Pancreas (tissue), 10 donors: ENCODE measurements around the gene CAPN2. TPM values are rescaled to one million over a fixed set of nuclear protein-coding genes. Genes with fewer than 3 reads are reported as not detected.

Source experiments
- ATAC-seq, 4 donors: fragments of 200-7000 bp; cut with Tn5 transposase; one replicate each; pipeline versions ENCODE4 v1.8.0 to v1.9.1; 2020; ENCODE audit warnings: mild to moderate bottlenecking in 4 of 4, moderate library complexity in 4 of 4
- DNase-seq, 6 donors: peaks; one replicate each; pipeline ENCODE4 v3.0.0-alpha.2; 2020
- FAIRE-seq: peaks from 2 replicates; lab custom pipeline; 2012; peaks lifted over from hg19 to GRCh38; lab: Jason Lieb, UNC
- H3K27ac ChIP-seq, 4 donors: fragments of 200-600 bp; sonication (generic); 1 replicate in 3 of 4; 2 replicates in 1 of 4; pipeline versions ENCODE4 v1.5.0 to v1.8.0; 2020
- H3K27me3 ChIP-seq, 4 donors: fragments of 200-600 bp; one replicate each; pipeline ENCODE4 v1.8.0; 2021
- H3K36me3 ChIP-seq, 3 donors: fragments of 200-600 bp; sonication (generic) in 1 of 3; one replicate each; pipeline versions ENCODE4 v1.5.0 to v1.8.0; 2020 to 2021
- H3K4me1 ChIP-seq, 3 donors: fragments of 200-600 bp; one replicate each; pipeline ENCODE4 v1.8.0; 2021
- H3K4me3 ChIP-seq, 4 donors: fragments of 200-600 bp; sonication (generic) in 2 of 4; one replicate each; pipeline versions ENCODE4 v1.5.0 to v1.8.0; 2020 to 2021
- H3K9me3 ChIP-seq, 4 donors: fragments of 200-600 bp; one replicate each; pipeline ENCODE4 v1.8.0; 2021
- WGBS, 2 donors: extraction: QIAGEN DNeasy Blood & Tissue Kit; methylation state at CpG; one replicate each; pipeline ENCODE4 v1.1.7; 2013; 5-methylcytosine and 5-hydroxymethylcytosine counted together
- intact Hi-C, 3 donors: fragments of 100-400 bp; cut with DNase I; formaldehyde crosslinking; loops; one replicate each; pipeline versions ENCODE4 v1.11.1 to v1.14.2; 2022
- polyA plus RNA-seq, 2 donors: library from polyadenylated mRNA; stranded (reverse); fragments of 200-250 nt; gene quantifications; one replicate each; pipeline ENCODE4 v1.2.3, GENCODE V29; 2013
- total RNA-seq, 6 donors: library from RNA; stranded (reverse); fragmentation: NEBNext Ultra II Directional in 4 of 6; extraction: Animal tissue kit (Norgen Biotek cat#: 25700) in 4 of 6; gene quantifications; one replicate each; pipeline versions ENCODE4 v1.2.1 to v1.2.4, GENCODE V29; 2021 to 2023
- TF ChIP-seq, protein P1 (sequence below), 4 donors: fragments of 200-600 bp; sonication (generic) in 3 of 4; IDR thresholded peaks; one replicate each; pipeline versions ENCODE4 v1.5.0 to v1.8.0; 2021; ENCODE audit warnings: antibody characterized with exemption in 4 of 4
- donor health status: healthy with polysubstance abuse.
- donor health status: DM: no; HTN: no; CAD: no; lungs with moderate emphysema.
- donor health status: DM: no; HTN: no; CAD: no.
- donor health status: control.
- donor health status: control.
- donor health status: Bipolar disorder and iron deficiency.
- donor health status: DM: yes; HTN: yes; CAD: no.
- donor health status: DM: no; HTN: no; CAD: no.
- donor health status: DM: no; HTN: no; CAD: no.
- donor health status: DM: yes; HTN: yes; CAD: no.

Gene CAPN2
- total and polyA plus RNA-seq, 8 donors = 48.2 to 90.0 (median 55.7) TPM

DNA sequence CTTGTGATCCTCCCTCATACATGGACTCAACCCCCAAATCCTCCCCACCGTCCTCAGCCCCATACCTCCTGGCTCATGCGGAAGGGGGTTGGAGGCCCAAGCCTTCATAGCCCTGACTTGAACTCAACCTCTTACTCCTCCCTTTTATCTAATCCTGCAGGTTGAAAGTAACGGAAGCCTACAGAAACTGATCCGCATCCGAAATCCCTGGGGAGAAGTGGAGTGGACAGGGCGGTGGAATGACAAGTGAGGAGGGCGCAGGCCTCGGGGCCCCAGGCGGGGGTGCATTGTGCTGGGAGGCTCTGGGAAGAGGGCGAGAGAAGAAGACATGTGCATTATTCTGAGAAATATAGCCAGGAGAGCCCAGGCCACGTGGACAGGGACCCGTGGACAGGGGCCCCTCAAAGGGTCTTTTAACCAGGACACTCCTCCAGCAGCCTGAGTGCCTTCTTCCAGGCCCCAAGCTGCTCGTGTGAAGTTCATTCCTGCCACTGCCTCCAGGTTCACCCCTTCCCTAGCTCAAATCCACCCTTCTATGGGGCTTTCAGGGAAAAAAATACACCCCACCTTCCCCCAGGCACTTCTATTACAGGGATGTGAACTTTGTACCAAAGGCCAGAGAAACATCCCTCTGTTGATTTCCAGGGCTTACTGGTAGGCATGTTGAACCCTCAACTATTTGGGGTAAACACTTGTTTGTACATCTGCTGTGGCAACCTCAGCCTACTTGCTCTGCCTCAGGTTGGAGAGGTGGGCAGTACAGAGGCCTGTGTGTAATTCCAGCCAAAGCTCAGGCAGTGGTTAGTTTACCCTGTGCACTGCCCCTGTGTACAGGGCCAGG lies 38.6 kb downstream of the CAPN2 start:
- Histone ChIP-seq H3K27ac (no peak overlapping the region), H3K4me3 (no peak overlapping the region), H3K4me1 (peaks cover 0 to 7% (median 0%) of the 10 kb centered on the region in 3 donors), H3K9me3 (no peaks in the 10 kb centered on the region), H3K36me3 (peaks cover 0 to 66% (median 25%) of the 10 kb centered on the region in 3 donors), H3K27me3 (no peaks in the 10 kb centered on the region)
- 84 to 95% methylated on average over 13 of the region's 13 CpGs for WGBS, 2 donors
- TF ChIP-seq, protein P1, sequence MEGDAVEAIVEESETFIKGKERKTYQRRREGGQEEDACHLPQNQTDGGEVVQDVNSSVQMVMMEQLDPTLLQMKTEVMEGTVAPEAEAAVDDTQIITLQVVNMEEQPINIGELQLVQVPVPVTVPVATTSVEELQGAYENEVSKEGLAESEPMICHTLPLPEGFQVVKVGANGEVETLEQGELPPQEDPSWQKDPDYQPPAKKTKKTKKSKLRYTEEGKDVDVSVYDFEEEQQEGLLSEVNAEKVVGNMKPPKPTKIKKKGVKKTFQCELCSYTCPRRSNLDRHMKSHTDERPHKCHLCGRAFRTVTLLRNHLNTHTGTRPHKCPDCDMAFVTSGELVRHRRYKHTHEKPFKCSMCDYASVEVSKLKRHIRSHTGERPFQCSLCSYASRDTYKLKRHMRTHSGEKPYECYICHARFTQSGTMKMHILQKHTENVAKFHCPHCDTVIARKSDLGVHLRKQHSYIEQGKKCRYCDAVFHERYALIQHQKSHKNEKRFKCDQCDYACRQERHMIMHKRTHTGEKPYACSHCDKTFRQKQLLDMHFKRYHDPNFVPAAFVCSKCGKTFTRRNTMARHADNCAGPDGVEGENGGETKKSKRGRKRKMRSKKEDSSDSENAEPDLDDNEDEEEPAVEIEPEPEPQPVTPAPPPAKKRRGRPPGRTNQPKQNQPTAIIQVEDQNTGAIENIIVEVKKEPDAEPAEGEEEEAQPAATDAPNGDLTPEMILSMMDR (IDR thresholded peaks at IDR 0.05) = no peak
- no peak for ATAC-seq
- DNase-seq = no peak
- FAIRE-seq = no peak
- intact Hi-C loops = no loop called here

DNA sequence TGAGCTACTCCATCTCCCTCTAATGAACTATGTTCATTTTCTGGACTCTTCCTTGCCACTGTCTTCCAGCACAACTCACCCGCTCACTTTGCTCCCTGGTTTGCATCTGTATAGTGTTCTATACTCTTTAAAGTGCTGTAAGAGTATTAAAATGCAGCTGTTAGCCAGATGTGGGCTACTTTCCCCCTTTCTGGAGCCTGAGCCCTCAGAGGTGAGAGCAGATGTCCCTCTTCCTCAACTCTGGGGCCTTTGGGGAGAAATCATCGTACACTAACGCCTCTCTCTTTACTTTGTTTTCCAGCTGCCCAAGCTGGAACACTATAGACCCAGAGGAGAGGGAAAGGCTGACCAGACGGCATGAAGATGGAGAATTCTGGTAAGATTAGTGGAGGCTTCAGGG lies 39.4 kb downstream of the CAPN2 start:
- TF ChIP-seq, protein P1 (IDR thresholded peaks at IDR 0.05) = no peak
- ATAC-seq = no peak
- Histone ChIP-seq H3K36me3 (peaks cover 0 to 73% (median 25%) of the 10 kb centered on the region in 3 donors), H3K27ac (no peak overlapping the region), H3K4me1 (peaks cover 0 to 7% (median 0%) of the 10 kb centered on the region in 3 donors), H3K4me3 (no peak overlapping the region), H3K9me3 (no peaks in the 10 kb centered on the region), H3K27me3 (no peaks in the 10 kb centered on the region)
- WGBS, 2 donors = 95 to 96% methylated on average over 4 of the region's 4 CpGs
- intact Hi-C loops = loop anchor here in 1 of 3 donors (2.0 kb wide), 1 partner anchor 45 kb away; no protein-coding TSS in a partner anchor
- no peak for DNase-seq
- FAIRE-seq = no peak

DNA sequence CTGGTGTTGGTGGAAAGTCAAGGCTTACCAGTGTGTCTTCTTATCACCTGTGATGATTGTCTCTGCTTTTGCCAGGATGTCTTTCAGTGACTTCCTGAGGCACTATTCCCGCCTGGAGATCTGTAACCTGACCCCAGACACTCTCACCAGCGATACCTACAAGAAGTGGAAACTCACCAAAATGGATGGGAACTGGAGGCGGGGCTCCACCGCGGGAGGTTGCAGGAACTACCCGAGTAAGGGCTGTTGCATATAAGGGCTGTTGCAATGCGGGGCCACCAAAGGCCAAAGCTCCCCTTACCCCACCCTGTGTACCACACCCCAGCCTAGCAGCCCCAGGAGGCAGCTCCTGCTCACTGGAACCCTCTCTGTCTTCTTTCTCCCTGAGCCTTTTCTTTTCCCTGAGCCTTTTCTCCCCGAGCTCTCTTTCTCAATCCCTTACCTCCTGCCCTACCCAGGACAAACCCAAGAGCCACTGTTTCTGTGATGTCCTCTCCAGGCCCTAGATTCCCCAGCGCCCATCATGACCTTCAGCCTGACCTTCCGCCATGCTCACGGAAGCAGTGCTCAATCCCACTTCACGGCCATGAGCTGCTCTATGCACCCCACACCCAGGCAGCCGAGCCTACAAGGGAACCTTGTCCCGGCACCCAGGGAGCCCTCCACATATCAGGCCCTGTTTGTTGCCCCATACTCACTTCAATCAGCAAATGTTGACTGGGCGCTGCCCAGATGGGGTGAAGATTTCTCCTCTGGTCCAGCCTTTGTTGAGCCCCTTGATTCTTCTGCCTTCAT lies 40.6 kb downstream of the CAPN2 start:
- WGBS, 2 donors = 81 to 88% methylated on average over 15 of the region's 15 CpGs
- TF ChIP-seq, protein P1 (IDR thresholded peaks at IDR 0.05) = no peak
- Histone ChIP-seq H3K27ac (no peak overlapping the region), H3K4me3 (no peak overlapping the region), H3K9me3 (no peaks in the 10 kb centered on the region), H3K36me3 (peaks cover 0 to 73% (median 25%) of the 10 kb centered on the region in 3 donors), H3K27me3 (no peaks in the 10 kb centered on the region), H3K4me1 (peaks cover 0 to 4% (median 0%) of the 10 kb centered on the region in 3 donors)
- ATAC-seq = no peak
- intact Hi-C loops = loop anchor here in 1 of 3 donors (2.0 kb wide), 1 partner anchor 46 kb away; no protein-coding TSS in a partner anchor
- FAIRE-seq = no peak
- DNase-seq = no peak

DNA sequence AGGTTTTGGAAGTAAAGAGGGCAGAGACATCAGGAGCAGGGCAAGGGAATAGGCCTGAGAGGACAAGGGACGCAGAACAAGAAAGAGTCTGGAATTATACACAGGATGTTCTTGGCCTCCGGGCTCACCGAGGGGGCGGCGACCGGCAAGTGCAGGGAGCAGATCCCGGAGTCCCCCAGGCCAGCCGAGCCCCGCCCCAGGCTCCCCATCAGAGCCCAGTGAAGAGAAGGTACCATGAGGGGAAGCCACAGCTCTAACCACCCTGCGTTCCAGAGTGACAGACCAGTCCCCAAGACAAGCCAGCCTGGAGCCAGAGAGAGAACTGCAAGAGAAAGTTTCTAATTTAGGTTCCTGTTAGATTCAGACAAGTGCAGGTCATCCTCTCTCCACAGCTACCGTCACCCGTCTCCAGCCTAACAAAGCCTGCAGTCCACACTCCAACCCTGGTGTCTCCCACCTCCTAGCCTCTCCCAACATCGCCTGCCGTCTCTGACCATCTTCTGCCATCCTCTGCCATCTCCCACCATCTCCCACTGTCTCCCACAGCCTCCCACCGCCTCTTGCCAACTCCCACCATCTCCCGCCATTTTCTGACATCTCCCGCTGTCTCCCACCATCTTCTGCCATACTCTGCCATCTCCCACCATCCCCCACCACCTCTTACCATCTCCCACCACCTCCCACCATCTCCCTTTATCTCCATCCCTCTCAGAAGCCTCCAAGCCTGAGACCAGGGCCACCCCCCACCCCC lies 42.5 kb downstream of the CAPN2 start:
- WGBS, 2 donors = 95 to 97% methylated on average over 17 of the region's 17 CpGs
- FAIRE-seq (no peak), DNase-seq (no peak), ATAC-seq (no peak)
- H3K27me3 ChIP-seq = no peaks in the 10 kb centered on the region
- H3K36me3 ChIP-seq = peaks cover 0 to 85% (median 25%) of the 10 kb centered on the region in 3 donors
- no peaks in the 10 kb centered on the region for H3K4me1 ChIP-seq
- H3K4me3 ChIP-seq = no peak overlapping the region
- intact Hi-C loops = no loop called here
- no peak overlapping the region for H3K27ac ChIP-seq
- TF ChIP-seq, protein P1 (IDR thresholded peaks at IDR 0.05) = no peak
- H3K9me3 ChIP-seq = no peaks in the 10 kb centered on the region
